IMR-90 (cell line): ENCODE results near the gene CCNI2. TPM values are rescaled to one million over a fixed set of nuclear protein-coding genes. Genes with fewer than 3 reads are reported as not detected.

Experiments used
- ELK1 ChIP-seq: fragments of 150-350 bp; IDR thresholded peaks from 2 replicates; pipeline ENCODE4 v1.6.1; 2016; ENCODE audit warnings: low read depth, mild to moderate bottlenecking, low read length, moderate library complexity, borderline replicate concordance
- MAFK ChIP-seq: IDR thresholded peaks from 2 replicates; pipeline ENCODE4 v1.6.1; 2012; ENCODE audit warnings: low read depth, low read length, improper control_type of control experiment
- polyA plus RNA-seq, 3 experiments: library from polyadenylated mRNA; depleted of rRNA; stranded (reverse); fragments of >200 nt; gene quantifications; 2 replicates each; pipeline ENCODE4 v1.2.3, GENCODE V29; 2012; ENCODE audit warnings: low replicate concordance in 1 of 3
- total RNA-seq: library from RNA; depleted of rRNA; stranded (reverse); fragments of >200 nt; gene quantifications from 2 replicates; pipeline ENCODE4 v1.2.3, GENCODE V29; 2012

Gene CCNI2
- total and polyA plus RNA-seq, 2 of the 4 experiments (the other 2 are of a cell fraction): not detected

- TF ChIP-seq ELK1: no peak
- peak; percentile 57; the same call in 1 of the 2 replicates for TF ChIP-seq MAFK
These were observed 32.5 kb upstream of the CCNI2 start (continued) for GRCh38 chr5:132714456-132715307.
